Measurements from ENCODE around the gene HIPK4.

- TF ChIP-seq GATA2 (IDR thresholded peaks at IDR 0.05; ENCODE audit: low read depth, low read length) (no peak), GATA3 (IDR thresholded peaks at IDR 0.05; ENCODE audit: low read depth, low read length) (no peak)
Observed at GRCh38 chr19:40381321-40381720, 8.7 kb downstream of the HIPK4 start.

Measured in SH-SY5Y (cell line).